Gastrocnemius medialis (tissue), 4 donors: ENCODE measurements around the gene LSM11.

ENCODE experiments used
- POLR2A ChIP-seq, 2 donors: fragments of 450-650 bp; IDR thresholded peaks; one replicate each; pipeline ENCODE4 v1.6.1; 2017; ENCODE audit warnings: antibody characterized with exemption in 2 of 2, mild to moderate bottlenecking in 2 of 2, moderate library complexity in 2 of 2
- TF ChIP-seq, protein P1 (sequence below), 5 experiments: fragments of 450-650 bp in 3 of 5; fragments of 200-600 bp in 2 of 5; sonication (generic) in 2 of 5; IDR thresholded peaks in 4 of 5; conservative IDR thresholded peaks in 1 of 5; 1 replicate in 4 of 5; 2 replicates in 1 of 5; pipeline ENCODE4 v1.5.1; 2016 to 2019; ENCODE audit warnings: antibody characterized with exemption in 5 of 5, mild to moderate bottlenecking in 3 of 5, moderate library complexity in 3 of 5

DNA sequence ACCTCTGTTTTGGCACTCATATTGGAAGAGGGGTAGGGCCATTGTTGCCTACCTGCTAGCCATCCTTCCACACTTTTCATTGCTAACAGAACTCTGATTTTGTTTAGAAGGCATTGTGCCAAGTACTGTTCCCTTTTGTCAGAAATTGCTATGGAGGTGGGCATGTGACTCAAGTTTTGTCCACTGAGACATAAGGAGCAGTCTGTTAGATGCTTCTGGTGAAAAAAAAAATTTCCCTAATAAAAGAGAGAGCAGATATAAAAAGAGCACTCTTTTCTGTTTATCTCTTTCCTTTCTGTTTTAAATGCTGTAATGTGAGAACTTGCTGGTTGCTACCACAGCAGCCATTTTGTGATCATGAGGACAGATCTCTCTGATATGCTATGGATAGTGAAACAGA lies 34.2 kb upstream of the LSM11 start:
- TF ChIP-seq, protein P1, sequence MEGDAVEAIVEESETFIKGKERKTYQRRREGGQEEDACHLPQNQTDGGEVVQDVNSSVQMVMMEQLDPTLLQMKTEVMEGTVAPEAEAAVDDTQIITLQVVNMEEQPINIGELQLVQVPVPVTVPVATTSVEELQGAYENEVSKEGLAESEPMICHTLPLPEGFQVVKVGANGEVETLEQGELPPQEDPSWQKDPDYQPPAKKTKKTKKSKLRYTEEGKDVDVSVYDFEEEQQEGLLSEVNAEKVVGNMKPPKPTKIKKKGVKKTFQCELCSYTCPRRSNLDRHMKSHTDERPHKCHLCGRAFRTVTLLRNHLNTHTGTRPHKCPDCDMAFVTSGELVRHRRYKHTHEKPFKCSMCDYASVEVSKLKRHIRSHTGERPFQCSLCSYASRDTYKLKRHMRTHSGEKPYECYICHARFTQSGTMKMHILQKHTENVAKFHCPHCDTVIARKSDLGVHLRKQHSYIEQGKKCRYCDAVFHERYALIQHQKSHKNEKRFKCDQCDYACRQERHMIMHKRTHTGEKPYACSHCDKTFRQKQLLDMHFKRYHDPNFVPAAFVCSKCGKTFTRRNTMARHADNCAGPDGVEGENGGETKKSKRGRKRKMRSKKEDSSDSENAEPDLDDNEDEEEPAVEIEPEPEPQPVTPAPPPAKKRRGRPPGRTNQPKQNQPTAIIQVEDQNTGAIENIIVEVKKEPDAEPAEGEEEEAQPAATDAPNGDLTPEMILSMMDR (IDR thresholded peaks at IDR 0.05 in 4 of 5, conservative IDR thresholded peaks at IDR 0.05 in 1 of 5) = no peak
- no peak for TF ChIP-seq POLR2A (IDR thresholded peaks at IDR 0.05)
